Measurements from ENCODE around the gene AOC2.
"Not testable (repeated sequence)": the region's sequence is repeated elsewhere in the genome, so short reads cannot be mapped to it uniquely, and the experiment has no call there.

Gene AOC2

DNA sequence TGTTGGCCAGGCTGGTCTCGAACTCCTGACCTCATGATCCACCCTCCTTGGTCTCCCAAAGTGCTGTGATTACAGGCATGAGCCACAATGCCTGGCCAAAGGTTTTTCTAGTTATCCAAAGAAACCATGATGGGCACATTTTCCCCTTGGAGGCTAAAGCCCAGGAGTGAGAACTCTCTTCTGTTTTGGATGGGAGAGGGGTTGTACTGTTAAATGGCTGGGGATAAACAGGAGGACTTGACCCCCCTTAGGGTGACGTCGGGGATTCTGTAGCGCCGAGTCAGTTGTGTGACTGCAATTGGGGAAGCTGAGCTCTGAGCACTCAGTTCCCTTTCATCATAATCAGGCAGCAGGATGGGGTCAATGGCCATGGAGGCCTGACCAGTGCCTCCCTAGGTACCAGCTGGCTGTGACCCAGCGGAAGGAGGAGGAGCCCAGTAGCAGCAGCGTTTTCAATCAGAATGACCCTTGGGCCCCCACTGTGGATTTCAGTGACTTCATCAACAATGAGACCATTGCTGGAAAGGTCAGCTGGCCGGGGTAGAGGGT, 10.7 kb downstream of the AOC2 start:
- no peak for FAIRE-seq

DNA sequence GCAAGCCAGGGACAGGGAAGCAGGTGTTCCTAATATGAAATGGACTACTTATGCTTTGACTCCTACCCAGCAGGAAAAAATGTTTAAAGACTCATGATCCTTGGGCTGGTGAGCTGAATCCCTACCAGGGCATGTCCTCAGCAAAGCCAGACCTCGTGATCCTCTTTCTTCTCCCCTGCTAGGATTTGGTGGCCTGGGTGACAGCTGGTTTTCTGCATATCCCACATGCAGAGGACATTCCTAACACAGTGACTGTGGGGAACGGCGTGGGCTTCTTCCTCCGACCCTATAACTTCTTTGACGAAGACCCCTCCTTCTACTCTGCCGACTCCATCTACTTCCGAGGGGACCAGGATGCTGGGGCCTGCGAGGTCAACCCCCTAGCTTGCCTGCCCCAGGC, 11.7 kb downstream of the AOC2 start:
- not testable (repeated sequence) for FAIRE-seq

DNA sequence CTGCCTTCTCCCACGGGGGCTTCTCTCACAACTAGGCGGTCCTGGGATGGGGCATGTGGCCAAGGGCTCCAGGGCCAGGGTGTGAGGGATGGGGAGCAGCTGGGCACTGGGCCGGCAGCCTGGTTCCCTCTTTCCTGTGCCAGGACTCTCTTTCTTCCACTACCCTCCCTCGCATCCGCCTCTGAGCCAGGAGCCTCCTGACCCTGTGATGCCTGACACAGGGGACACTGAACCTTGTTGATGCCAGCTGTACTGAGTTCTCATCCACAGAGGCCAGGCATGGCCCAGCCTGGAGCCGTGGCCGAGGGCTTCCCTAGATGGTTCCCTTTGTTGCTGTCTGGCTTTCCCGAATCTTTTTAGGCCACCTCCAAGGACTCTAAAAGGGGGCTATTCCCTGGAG, 12.1 kb downstream of the AOC2 start:
- not testable (repeated sequence) for FAIRE-seq

DNA sequence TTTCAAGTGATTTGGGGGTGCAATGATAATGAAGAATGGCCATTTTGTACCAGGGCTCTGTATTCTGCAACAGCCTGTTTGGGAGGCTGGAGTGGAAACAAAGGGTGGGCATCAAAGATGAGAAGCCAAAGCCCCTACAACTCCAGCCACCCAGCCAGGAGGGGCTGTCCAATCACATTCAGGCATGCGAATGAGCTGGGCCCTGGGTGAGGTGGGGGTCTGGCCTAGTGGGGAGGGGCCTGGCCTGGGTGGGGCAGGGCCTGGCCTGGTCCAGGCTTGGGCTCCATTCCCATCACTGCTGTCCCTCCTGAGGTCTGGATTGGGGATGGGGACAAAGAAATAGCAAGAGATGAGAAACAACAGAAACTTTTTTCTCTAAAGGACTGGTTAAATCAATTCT, 13.0 kb downstream of the AOC2 start:
- FAIRE-seq: no peak

DNA sequence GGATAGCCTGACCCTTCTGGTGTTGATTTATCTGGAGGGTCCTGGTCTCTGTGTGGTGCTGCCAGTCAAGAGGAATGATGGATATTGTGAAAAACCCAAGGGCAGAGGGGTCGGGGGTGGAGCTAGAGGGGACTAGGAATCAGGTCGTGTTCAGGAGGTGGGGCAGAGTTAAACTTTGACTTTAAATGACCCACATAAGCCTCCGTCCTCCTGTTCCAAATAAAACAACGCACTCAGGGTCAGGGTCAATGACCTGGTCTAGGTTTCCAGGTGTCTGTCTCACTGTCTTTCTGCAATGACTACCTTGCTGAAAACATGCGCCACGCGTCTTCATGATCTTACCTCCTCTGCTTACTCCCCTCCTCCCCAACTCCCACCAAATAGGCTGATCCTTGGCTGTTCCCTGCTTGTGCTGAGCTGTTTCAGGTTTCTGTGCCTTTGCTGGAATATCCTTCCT, 21.3 kb downstream of the AOC2 start:
- FAIRE-seq: no peak

DNA sequence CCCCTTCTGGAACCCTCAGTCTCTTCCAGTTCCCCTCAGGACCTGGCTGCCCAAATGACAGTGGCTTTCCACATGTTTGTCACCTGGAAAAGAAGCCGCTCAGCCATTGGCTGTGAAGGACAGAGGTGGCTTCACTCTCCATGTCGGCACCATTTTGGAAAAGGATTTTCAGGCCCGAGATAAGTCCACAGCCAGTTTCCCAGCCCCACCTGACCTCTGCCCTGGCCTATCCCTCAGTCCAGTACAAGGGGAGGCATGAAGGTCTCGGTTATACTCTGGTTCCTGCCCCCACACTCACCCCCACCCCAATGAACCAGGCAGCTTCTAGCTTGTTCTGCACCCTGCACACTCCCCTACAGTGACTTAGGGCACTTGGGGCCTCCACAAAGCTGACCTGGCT, 21.8 kb downstream of the AOC2 start:
- FAIRE-seq: no peak

DNA sequence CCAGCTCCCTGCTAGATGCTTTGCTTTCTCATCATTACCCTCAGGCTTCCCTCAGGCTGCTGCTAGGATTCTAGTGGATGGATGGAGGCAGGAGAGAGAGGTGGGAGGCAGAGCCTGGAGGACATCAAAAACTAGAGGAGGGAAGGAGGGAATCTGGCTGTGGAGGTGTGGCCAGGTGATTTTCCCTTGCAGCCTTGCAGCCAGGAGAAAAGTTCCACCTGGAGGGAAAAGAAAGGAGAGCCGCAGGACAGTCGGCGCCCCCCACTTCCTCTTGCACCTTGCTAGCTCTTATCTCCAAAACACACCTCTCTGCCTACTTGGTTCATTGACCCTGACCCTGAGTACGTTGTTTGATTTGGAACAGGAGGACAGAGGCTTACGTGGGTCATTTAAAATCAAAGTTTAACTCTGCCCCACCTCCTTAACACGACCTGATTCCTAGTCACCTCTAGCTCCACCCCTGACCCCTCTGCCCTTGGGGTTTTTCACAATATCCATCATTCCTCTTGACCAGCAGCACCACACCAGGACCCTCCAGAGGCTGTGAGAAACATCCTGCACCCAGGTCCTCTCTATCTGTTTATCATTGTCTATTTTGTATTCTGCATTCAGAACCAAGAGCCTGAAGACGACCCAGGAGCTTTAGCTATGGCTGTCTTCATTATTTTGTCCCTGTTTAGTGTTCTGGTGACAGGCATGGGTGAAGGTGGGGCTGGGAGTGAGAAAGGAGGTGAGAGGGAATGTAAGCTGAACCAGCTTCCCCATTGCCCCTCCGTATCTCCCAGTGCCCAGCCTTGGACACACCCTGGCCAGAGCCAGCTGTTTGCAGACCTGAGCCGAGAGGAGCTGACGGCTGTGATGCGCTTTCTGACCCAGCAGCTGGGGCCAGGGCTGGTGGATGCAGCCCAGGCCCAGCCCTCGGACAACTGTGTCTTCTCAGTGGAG, 22.5 kb downstream of the AOC2 start:
- no peak for FAIRE-seq

DNA sequence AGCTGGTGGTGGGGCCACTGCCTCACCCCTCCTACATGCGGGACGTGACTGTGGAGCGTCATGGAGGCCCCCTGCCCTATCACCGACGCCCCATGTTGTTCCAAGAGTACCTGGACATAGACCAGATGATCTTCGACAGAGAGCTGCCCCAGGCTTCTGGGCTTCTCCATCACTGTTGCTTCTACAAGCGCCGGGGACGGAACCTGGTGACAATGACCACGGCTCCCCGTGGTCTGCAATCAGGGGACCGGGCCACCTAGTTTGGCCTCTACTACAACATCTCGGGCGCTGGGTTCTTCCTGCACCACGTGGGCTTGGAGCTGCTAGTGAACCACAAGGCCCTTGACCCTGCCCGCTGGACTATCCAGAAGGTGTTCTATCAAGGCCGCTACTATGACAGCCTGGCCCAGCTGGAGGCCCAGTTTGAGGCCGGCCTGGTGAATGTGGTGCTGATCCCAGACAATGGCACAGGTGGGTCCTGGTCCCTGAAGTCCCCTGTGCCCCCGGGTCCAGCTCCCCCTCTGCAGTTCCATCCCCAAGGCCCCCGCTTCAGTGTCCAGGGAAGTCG, 23.4 kb downstream of the AOC2 start:
- not testable (repeated sequence) for FAIRE-seq

DNA sequence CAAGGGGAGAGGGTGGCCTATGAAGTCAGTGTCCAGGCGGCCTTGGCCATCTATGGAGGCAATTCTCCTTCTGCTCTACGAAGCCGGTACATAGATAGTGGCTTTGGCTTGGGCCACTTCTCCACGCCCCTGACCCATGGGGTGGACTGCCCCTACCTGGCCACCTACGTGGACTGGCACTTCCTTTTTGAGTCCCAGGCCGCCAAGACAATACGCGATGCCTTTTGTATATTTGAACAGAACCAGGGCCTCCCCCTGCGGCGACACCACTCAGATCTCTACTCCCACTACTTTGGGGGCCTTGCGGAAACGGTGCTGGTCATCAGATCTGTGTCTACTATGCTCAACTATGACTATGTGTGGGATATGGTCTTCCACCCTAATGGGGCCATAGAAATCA, 24.0 kb downstream of the AOC2 start:
- no peak for FAIRE-seq

DNA sequence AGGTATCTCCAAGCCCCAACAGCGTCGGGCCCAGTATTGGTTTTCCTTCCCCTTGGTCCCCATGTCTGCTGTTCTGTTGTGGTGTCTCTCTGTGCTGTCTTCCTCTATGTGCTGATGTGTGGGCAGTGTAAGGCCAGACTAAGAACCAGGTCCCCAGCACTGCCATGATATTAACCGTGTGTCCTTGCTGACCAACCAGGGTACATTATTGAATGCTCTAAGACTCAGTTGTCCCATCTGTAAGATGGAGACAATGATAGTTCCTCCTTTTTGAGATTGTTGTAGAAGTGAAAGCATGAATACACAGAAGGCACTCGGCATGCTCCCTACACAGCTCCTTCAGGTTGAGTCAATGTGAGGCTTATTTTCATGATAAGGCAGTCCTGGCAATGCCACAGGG, 27.3 kb downstream of the AOC2 start:
- no peak for FAIRE-seq

DNA sequence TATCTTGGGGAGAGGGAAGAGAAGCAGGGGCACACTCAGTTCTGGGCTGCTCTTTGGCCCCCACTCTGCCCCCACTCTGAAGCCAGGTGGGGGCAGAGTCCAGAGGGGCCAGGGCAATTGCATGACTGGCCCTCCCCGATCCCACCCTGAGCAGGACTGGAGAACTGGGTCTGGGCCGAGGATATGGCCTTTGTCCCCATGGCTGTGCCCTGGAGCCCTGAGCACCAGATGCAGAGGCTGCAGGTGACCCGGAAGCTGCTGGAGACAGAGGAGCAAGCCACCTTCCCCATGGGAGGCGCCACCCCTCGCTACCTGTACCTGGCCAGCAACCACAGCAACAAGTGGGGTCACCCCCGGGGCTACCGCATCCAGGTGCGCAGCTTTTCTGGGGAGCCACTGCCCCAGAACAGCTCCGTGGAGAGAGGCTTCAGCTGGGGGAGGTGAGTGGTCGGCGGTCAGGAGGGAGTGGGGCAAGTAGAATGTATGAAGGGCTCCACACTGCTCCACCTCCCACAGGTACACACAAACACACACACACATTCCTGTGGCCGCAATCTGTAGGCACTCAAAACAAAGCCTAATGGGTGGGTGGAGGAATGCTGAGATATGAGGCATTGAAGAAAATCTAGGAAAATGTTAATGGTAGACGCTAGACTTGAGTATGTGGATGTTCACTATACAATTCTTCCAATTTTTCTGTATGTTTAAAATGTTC, 28.0 kb downstream of the AOC2 start:
- FAIRE-seq: no peak

DNA sequence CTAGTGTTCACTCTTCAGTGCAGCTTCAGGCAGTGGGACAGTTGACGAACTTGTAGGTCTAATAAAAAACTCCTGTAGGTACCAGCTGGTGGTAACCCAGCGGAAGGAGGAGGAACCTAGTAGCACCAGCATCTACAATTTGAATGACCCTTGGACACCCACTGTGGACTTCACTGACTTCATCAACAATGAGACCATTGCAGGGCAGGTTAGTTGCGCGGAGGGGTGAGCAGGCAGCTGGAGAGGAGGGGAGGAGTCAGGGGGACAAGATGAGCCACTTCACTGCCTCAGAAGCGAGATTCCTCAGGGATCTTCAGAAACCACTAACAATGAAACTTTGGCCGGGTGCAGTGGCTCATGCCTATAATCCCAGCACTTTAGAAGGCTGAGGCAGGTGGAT, 28.9 kb downstream of the AOC2 start:
- FAIRE-seq: no peak

DNA sequence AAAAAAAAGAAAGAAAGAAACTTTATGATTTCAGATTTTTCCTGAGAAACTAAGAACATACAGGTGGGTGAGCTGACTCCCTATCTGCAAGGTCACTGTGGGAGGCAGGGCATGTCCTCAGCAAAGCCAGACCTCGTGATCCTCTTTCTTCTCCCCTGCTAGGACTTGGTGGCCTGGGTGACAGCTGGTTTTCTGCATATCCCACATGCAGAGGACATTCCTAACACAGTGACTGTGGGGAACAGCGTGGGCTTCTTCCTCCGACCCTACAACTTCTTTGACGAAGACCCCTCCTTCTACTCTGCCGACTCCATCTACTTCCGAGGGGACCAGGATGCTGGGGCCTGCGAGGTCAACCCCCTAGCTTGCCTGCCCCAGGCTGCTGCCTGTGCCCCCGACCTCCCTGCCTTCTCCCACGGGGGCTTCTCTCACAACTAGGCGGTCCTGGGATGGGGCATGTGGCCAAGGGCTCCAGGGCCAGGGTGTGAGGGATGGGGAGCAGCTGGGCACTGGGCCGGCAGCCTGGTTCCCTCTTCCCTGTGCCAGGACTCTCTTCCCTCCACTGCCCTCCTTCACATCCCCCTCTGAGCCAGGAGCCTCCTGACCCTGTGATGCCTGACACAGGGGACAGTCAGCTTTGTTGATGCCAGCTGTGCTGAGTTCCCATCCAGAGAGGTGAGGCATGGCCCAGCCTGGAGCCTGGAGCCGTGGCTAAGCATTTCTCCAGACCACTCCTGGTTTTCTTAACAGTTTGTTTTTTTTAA, 29.7 kb downstream of the AOC2 start:
- not testable (repeated sequence) for FAIRE-seq

DNA sequence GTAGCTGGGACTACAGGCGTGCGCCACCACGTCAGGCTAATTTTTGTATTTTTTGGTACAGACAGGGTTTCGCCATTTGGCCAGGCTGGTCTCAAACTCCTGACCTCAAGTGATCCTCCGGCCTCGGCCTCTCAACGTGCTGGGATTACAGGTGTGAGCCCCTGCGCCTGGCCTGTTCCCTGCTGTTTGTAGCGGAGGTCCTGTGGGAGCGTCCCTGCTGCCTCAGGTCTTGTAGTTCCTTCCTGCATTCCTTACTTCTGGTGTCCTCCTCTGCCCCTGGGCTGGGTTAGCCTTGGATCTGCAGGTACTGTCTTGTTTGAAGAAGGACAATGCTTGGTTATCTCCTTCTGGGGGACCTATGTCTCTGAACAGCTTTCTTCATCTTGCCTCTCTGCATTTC, 32.7 kb downstream of the AOC2 start:
- FAIRE-seq: no peak

DNA sequence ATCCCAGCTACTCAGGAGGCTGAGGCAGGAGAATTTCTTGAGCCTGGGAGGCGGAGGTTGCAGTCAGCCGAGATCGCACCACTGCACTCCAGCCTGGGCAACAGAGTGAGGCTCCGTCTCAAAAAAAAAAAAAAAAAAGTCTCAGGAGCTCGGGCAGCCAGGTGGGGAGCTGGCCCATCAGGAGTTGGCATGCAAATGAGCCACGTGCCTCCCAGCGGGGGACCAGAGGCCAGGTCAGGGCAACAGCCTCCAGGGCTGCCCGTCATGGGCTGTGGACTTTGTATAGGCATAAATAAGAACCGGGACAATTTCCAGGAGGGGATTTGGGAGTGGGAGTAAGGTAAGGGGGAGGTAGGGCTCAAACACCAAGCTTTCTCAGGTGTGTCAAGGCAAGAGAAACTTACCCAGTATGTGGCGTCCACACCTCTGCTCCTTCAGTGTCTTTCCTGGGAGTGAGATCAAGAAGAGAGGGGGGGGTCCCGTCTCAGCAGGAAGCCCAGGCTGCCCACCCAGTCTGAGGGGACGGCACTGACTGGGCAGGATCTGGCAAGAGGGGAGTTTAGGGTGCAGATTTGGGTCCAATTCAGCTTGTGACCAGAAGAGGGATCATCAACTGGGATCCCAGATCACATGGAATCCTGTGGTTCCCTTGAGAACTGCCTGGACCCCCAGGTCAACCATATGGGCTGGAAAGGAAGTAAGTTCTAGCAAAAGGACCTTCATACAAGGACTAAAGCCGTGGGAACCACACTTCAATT, 33.9 kb downstream of the AOC2 start:
- FAIRE-seq: no peak

DNA sequence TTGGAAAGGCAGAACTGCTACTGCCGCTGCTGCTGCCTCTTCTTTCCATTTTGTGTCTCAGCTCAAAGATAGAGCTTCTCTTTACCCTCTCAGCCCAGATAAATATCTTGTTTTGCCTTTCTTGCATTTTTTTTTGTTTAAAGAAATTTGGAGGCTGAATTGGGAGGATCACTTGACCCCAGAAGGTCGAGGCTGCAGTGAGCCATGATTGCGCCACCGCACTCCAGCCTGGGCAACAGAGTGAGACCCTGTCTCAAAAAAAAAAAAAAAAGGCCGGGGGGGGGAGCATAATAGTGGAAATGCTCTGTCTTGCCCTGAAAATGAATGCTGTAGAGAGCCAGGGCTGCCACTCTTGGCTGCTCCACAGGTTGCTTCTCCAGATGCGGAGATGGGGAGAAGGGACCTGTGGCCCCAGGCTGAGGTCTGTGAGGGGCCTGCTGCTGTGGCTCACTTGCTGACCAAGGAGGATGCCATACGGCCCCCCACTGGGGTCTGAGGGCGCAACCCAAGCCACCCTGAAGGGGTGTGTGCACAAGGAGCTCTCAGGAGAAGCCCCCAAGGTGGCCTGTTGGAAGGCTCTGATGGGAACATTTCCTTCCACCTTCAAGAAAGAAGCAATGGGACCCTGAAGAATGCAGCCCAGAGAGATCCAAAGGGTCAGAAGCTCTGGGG, 34.7 kb downstream of the AOC2 start:
- FAIRE-seq: no peak

DNA sequence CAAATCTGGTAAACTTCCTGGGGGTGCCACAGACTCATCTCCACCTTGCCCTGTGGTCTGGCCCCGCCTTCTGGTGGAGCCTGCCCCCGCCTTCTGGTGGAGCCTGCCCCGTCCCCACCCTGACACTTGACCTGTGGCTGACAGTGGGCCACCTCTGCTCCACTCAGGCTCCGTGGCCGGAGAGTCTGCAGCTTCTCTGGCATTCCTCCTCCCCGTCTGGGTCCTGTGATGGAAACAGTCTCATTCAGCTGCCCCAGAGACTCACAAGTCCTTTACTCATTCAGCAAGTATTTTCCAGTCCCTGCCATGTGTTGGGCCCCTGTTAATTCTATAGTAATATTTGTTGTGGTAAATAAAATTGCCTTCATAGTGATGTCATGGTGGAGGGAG, 35.2 kb downstream of the AOC2 start:
- no peak for FAIRE-seq

DNA sequence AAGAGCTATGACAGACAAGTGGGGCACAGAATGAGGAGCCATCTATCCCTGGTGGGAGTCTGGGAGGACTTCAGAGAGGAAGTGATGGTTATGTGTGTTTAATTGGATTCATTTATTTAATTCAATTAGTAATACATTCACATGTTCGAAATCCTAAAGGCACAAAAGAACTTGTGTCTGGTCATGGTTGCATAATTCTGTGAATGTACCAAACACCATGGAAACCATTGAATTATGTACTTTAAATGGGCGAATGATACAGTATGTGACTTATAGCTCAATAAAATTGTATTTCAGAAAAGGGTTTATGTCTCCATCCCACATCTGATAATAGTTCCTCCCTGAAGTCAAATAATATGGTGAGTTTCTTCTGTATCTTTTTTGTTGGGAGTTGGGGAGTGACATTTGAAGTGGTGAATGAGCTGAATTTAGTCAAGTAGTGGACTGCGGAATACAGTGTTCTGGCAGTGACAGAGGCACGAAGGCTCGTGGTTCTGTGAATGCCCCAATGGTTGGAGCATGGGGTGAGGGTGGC, 36.5 kb downstream of the AOC2 start:
- no peak for FAIRE-seq

DNA sequence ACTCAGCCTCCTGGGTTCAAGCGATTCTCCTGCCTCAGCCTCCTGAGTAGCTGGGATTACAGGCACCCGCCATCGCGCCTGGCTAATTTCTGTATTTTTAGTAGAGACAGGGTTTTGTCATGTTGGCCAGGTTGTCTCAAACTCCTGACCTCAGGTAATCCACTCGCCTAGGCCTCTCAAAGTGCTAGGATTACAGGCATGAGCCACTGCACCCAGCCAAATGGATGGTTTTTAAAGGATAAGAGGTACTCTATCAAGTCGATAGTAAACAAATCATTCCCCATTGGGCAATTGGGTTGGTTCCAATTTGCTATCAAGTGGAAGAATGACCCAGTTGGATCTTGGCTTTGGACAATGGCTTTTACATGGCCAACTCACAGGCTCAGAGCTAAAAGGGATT, 37.3 kb downstream of the AOC2 start:
- not testable (repeated sequence) for FAIRE-seq

DNA sequence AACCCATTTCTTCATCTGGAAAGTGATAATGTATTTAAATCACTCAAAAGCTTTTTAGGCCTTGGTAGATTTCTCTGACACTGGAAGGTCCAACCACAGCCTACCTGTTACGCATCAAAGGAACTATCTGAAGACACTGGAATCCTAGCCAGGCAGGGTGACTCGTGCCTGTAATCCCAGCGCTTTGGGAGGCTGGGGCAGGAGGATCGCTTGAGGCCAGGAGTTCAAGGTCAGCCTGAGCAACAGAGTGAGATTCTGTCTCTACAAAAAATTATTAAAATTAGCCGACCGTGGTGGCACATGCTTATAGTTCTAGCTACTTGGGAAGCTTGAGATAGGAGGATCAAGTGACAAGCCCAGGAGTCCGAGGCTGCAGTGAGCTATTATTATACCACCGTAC, 37.8 kb downstream of the AOC2 start:
- FAIRE-seq: no peak

All from islet of Langerhans (tissue), 1 donor.